A549 (cell line): ENCODE results near the gene TMEM37.

Source experiments
- PHF8 ChIP-seq: fragments of 200-600 bp; sonication (generic); IDR thresholded peaks from 2 replicates; pipeline ENCODE4 v1.6.1; 2016; ENCODE audit warnings: low read depth, mild to moderate bottlenecking, antibody characterized with exemption, moderate library complexity, borderline replicate concordance
- ZFP36 ChIP-seq: fragments of 450-650 bp; IDR thresholded peaks from 2 replicates; pipeline ENCODE4 v1.6.1; 2014; ENCODE audit warnings: borderline replicate concordance; ENCODE audit not compliant: partially characterized antibody
- TF ChIP-seq, protein P1 (sequence below): IDR thresholded peaks from 2 replicates; pipeline ENCODE4 v1.6.1; 2012

DNA sequence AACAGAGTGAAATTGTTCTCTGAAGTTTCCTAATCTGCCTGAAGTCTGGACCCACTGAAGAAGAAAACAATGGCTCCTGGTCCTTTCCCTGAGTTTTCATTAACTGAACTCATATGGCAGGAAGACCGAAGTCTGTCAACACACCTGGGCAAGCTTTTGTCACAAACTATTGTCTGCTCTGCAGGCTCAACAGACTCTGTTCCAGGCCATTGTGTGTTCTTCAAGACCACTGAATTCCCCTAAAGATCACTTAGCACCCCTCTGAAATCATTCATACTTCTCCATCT is 6.6 kb upstream of the TMEM37 start:
- TF ChIP-seq ZFP36 (no peak), PHF8 (no peak)
- TF ChIP-seq, protein P1, sequence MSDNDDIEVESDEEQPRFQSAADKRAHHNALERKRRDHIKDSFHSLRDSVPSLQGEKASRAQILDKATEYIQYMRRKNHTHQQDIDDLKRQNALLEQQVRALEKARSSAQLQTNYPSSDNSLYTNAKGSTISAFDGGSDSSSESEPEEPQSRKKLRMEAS = no peak
